Osteoblast (primary cell): ENCODE data around the gene KRT17. TPM values are rescaled to one million over a fixed set of nuclear protein-coding genes. Genes with fewer than 3 reads are reported as not detected.

Source experiments
- DNase-seq: peaks from one replicate; pipeline ENCODE4 v3.0.0; 2011; ENCODE audit warnings: low spot score, mixed read lengths; ENCODE audit not compliant: insufficient read length; ENCODE audit errors: missing footprints
- H2AFZ ChIP-seq: 2 replicates; pipeline ENCODE4 v1.6.0; 2011; ENCODE audit warnings: mild to moderate bottlenecking, low read length
- H3K27ac ChIP-seq: 2 replicates; pipeline ENCODE4 v1.5.1; 2011; ENCODE audit warnings: mild to moderate bottlenecking, low read depth, low read length, moderate library complexity
- H3K27me3 ChIP-seq: 2 replicates; pipeline ENCODE4 v1.6.0; 2012; ENCODE audit warnings: mild to moderate bottlenecking, control low read depth, inconsistent platforms, low read length, moderate library complexity; ENCODE audit not compliant: insufficient read depth
- H3K36me3 ChIP-seq: 2 replicates; pipeline ENCODE4 v1.5.1; 2011; ENCODE audit warnings: mild to moderate bottlenecking, low read length, control low read depth, moderate library complexity; ENCODE audit not compliant: insufficient read depth
- H3K4me1 ChIP-seq: 2 replicates; pipeline ENCODE4 v1.5.1; 2011; ENCODE audit warnings: mild to moderate bottlenecking, low read length, control low read depth, moderate library complexity; ENCODE audit not compliant: insufficient read depth
- H3K4me2 ChIP-seq: 2 replicates; pipeline ENCODE4 v1.6.0; 2011; ENCODE audit warnings: mild to moderate bottlenecking, low read length; ENCODE audit not compliant: insufficient read depth
- H3K4me3 ChIP-seq: fragments of 200-600 bp; sonication (generic); 3 replicates; pipeline ENCODE4 v1.5.1; 2012; ENCODE audit warnings: mild to moderate bottlenecking, low read length, inconsistent platforms; ENCODE audit not compliant: insufficient read depth
- H3K79me2 ChIP-seq: 2 replicates; pipeline ENCODE4 v1.6.0; 2012; ENCODE audit warnings: mild to moderate bottlenecking, low read length, control low read depth, inconsistent platforms; ENCODE audit not compliant: insufficient read depth
- H3K9me3 ChIP-seq: 2 replicates; pipeline ENCODE4 v1.5.1; 2011; ENCODE audit warnings: low read depth, low read length, control low read depth
- H4K20me1 ChIP-seq: 2 replicates; pipeline ENCODE4 v1.6.0; 2012; ENCODE audit warnings: mild to moderate bottlenecking, low read length, control low read depth; ENCODE audit not compliant: insufficient read depth
- CTCF ChIP-seq: IDR thresholded peaks from 2 replicates; pipeline ENCODE4 v1.5.1; 2011; ENCODE audit warnings: mild to moderate bottlenecking, low read depth, low read length, moderate library complexity; ENCODE audit errors: extremely low read depth
- total RNA-seq: library from RNA; depleted of rRNA; stranded (reverse); fragments of >200 nt; gene quantifications from 2 replicates; pipeline ENCODE4 v1.2.3, GENCODE V29; 2012

The KRT17 gene
- total RNA-seq, 1 donor = 4.3 TPM

GRCh38 chr17:41581366-41582060 is 42.9 kb downstream of the KRT17 start:
- no peak for TF ChIP-seq CTCF
- H3K4me1 ChIP-seq = peaks cover 3% of the 10 kb centered on the region
- no peak overlapping the region for H3K4me3 ChIP-seq
- no peaks in the 10 kb centered on the region for H3K36me3 ChIP-seq
- H3K4me2 ChIP-seq = no peak overlapping the region
- peaks cover 21% of the 10 kb centered on the region for H3K27me3 ChIP-seq
- H4K20me1 ChIP-seq = no peaks in the 10 kb centered on the region
- no peak overlapping the region for H2AFZ ChIP-seq
- H3K79me2 ChIP-seq = no peaks in the 10 kb centered on the region
- H3K9me3 ChIP-seq = no peaks in the 10 kb centered on the region
- DNase-seq = no peak
- H3K27ac ChIP-seq = no peak overlapping the region

- DNase-seq = no peak
- Histone ChIP-seq H3K4me3 (no peak overlapping the region), H3K27ac (no peak overlapping the region), H2AFZ (no peak overlapping the region), H3K4me2 (no peak overlapping the region), H3K27me3 (peaks cover 27% of the 10 kb centered on the region), H3K4me1 (peaks cover 3% of the 10 kb centered on the region), H3K79me2 (no peaks in the 10 kb centered on the region), H4K20me1 (no peaks in the 10 kb centered on the region), H3K36me3 (no peaks in the 10 kb centered on the region), H3K9me3 (no peaks in the 10 kb centered on the region)
- TF ChIP-seq CTCF = no peak
Observed at GRCh38 chr17:41580687-41581365, 43.5 kb downstream of the KRT17 start.

GRCh38 chr17:41580244-41580575 is 44.2 kb downstream of the KRT17 start:
- H3K27ac ChIP-seq = no peak overlapping the region
- H3K9me3 ChIP-seq = no peaks in the 10 kb centered on the region
- no peak for TF ChIP-seq CTCF
- DNase-seq = no peak
- H3K4me3 ChIP-seq = no peak overlapping the region
- peaks cover 25% of the 10 kb centered on the region for H3K27me3 ChIP-seq
- peaks cover 3% of the 10 kb centered on the region for H3K4me1 ChIP-seq
- no peaks in the 10 kb centered on the region for H3K36me3 ChIP-seq
- H3K79me2 ChIP-seq = no peaks in the 10 kb centered on the region
- no peak overlapping the region for H2AFZ ChIP-seq
- no peak overlapping the region for H3K4me2 ChIP-seq
- H4K20me1 ChIP-seq = no peaks in the 10 kb centered on the region

GRCh38 chr17:41579484-41580243 is 44.7 kb downstream of the KRT17 start:
- H3K27ac ChIP-seq = no peak overlapping the region
- peak overlapping the region; percentile 72 for H2AFZ ChIP-seq
- DNase-seq = peak; percentile 99
- TF ChIP-seq CTCF = peak; percentile 95
- peak overlapping the region; percentile 45 for H3K4me3 ChIP-seq
- H3K79me2 ChIP-seq = no peaks in the 10 kb centered on the region
- H4K20me1 ChIP-seq = no peaks in the 10 kb centered on the region
- peak overlapping the region; percentile 62 for H3K4me2 ChIP-seq
- peaks cover 24% of the 10 kb centered on the region for H3K27me3 ChIP-seq
- no peaks in the 10 kb centered on the region for H3K9me3 ChIP-seq
- peaks cover 3% of the 10 kb centered on the region for H3K4me1 ChIP-seq
- H3K36me3 ChIP-seq = no peaks in the 10 kb centered on the region
